Measurements from ENCODE around the gene PTPRO.

DNA sequence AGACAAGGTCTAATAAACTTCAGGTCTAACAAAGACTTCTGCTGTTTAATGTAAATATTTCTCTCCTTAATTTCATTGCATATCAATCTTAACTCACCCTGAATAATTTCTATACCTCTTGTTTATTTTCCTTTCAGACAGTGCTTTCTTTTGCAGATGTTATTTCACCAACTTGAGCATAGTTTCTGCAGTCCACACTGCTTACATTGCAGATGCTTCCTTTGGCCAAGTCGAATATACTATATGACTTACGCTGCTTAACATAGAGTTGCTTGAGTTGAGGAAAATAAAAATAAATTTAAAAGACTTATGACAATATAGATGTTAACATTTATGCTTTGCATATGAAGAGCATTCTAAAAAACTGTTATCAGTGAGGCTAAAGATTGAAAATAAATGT lies 217.7 kb downstream of the PTPRO start:
- TF ChIP-seq, protein P1, sequence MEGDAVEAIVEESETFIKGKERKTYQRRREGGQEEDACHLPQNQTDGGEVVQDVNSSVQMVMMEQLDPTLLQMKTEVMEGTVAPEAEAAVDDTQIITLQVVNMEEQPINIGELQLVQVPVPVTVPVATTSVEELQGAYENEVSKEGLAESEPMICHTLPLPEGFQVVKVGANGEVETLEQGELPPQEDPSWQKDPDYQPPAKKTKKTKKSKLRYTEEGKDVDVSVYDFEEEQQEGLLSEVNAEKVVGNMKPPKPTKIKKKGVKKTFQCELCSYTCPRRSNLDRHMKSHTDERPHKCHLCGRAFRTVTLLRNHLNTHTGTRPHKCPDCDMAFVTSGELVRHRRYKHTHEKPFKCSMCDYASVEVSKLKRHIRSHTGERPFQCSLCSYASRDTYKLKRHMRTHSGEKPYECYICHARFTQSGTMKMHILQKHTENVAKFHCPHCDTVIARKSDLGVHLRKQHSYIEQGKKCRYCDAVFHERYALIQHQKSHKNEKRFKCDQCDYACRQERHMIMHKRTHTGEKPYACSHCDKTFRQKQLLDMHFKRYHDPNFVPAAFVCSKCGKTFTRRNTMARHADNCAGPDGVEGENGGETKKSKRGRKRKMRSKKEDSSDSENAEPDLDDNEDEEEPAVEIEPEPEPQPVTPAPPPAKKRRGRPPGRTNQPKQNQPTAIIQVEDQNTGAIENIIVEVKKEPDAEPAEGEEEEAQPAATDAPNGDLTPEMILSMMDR (IDR thresholded peaks at IDR 0.05), result no peak
- no peak for TF ChIP-seq EZH2 (IDR thresholded peaks at IDR 0.05)
- no peak for TF ChIP-seq EZH2phosphoT487 (IDR thresholded peaks at IDR 0.05)
